ENCODE data around the gene TMEM158.
A peak's percentile ranks its signal among the peaks of the same experiment; 100 is the strongest.

Gene TMEM158

GRCh38 chr3:45232521-45232920 lies 6.4 kb upstream of the TMEM158 start:
- Histone ChIP-seq H3K36me3 (ENCODE audit: insufficient read depth, low read length) (no peaks in the 10 kb centered on the region), H3K4me1 (ENCODE audit: insufficient read depth, low read length) (no peaks in the 10 kb centered on the region), H3K27ac (ENCODE audit: low read length) (no peak overlapping the region), H3K4me3 (ENCODE audit: low read depth in 1 of 2, low read length in 2 of 2) (no peak overlapping the region), H3K27me3 (ENCODE audit: insufficient read depth, low read length, poor library complexity) (peaks cover 48% of the 10 kb centered on the region), H3K79me2 (ENCODE audit: insufficient read depth, low read length) (no peaks in the 10 kb centered on the region), H2AFZ (ENCODE audit: low read depth, low read length) (no peak overlapping the region), H3K4me2 (ENCODE audit: insufficient read depth, low read length) (no peak overlapping the region), H3K9me3 (ENCODE audit: insufficient read depth, low read length, severe bottlenecking) (no peaks in the 10 kb centered on the region), H4K20me1 (ENCODE audit: insufficient read depth, low read length) (no peaks in the 10 kb centered on the region), H3K9ac (ENCODE audit: low read depth, low read length) (no peak overlapping the region)
- no peak for DNase-seq
- ATAC-seq (ENCODE audit: insufficient read depth, low read depth), result no peak
- no peak for TF ChIP-seq EZH2 (IDR thresholded peaks at IDR 0.05; ENCODE audit: borderline replicate concordance, low read depth, low read length, severe bottlenecking)

DNA sequence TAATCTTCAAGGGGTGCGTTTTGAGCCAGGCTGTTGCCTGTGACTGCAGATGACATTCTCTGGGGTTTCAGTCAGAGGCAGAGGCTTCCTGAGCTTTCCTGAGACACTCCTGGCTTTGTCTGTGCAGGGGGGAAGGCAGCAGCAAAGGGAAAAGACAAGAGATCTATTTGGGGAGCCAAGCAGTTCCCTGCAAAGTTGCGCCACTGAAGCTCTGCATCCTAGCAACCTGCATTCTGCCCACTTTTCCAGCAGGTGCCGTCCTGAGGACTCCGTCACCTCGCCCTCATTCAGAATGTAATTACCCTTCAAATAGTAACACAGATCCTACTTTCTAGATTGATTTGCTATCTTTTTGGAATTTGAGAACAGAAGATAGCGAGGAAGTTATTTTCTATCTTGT lies 1.9 kb upstream of the TMEM158 start:
- Histone ChIP-seq H3K27me3 (ENCODE audit: insufficient read depth, low read length, poor library complexity) (peaks cover 86% of the 10 kb centered on the region), H3K36me3 (ENCODE audit: insufficient read depth, low read length) (no peaks in the 10 kb centered on the region), H3K4me3 (ENCODE audit: low read depth in 1 of 2, low read length in 2 of 2) (no peak overlapping the region), H3K4me1 (ENCODE audit: insufficient read depth, low read length) (peaks cover 18% of the 10 kb centered on the region), H3K4me2 (ENCODE audit: insufficient read depth, low read length) (no peak overlapping the region), H3K9ac (ENCODE audit: low read depth, low read length) (no peak overlapping the region), H3K9me3 (ENCODE audit: insufficient read depth, low read length, severe bottlenecking) (no peaks in the 10 kb centered on the region), H3K27ac (ENCODE audit: low read length) (no peak overlapping the region), H3K79me2 (ENCODE audit: insufficient read depth, low read length) (no peaks in the 10 kb centered on the region), H2AFZ (ENCODE audit: low read depth, low read length) (no peak overlapping the region), H4K20me1 (ENCODE audit: insufficient read depth, low read length) (peaks cover 6% of the 10 kb centered on the region)
- DNase-seq (no peak), ATAC-seq (ENCODE audit: insufficient read depth, low read depth) (no peak)
- TF ChIP-seq, protein P1, sequence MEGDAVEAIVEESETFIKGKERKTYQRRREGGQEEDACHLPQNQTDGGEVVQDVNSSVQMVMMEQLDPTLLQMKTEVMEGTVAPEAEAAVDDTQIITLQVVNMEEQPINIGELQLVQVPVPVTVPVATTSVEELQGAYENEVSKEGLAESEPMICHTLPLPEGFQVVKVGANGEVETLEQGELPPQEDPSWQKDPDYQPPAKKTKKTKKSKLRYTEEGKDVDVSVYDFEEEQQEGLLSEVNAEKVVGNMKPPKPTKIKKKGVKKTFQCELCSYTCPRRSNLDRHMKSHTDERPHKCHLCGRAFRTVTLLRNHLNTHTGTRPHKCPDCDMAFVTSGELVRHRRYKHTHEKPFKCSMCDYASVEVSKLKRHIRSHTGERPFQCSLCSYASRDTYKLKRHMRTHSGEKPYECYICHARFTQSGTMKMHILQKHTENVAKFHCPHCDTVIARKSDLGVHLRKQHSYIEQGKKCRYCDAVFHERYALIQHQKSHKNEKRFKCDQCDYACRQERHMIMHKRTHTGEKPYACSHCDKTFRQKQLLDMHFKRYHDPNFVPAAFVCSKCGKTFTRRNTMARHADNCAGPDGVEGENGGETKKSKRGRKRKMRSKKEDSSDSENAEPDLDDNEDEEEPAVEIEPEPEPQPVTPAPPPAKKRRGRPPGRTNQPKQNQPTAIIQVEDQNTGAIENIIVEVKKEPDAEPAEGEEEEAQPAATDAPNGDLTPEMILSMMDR (IDR thresholded peaks at IDR 0.05; ENCODE audit: borderline replicate concordance, extremely low read depth, low read length, poor library complexity, severe bottlenecking), result no peak
- TF ChIP-seq EZH2 (IDR thresholded peaks at IDR 0.05; ENCODE audit: borderline replicate concordance, low read depth, low read length, severe bottlenecking), result no peak

DNA sequence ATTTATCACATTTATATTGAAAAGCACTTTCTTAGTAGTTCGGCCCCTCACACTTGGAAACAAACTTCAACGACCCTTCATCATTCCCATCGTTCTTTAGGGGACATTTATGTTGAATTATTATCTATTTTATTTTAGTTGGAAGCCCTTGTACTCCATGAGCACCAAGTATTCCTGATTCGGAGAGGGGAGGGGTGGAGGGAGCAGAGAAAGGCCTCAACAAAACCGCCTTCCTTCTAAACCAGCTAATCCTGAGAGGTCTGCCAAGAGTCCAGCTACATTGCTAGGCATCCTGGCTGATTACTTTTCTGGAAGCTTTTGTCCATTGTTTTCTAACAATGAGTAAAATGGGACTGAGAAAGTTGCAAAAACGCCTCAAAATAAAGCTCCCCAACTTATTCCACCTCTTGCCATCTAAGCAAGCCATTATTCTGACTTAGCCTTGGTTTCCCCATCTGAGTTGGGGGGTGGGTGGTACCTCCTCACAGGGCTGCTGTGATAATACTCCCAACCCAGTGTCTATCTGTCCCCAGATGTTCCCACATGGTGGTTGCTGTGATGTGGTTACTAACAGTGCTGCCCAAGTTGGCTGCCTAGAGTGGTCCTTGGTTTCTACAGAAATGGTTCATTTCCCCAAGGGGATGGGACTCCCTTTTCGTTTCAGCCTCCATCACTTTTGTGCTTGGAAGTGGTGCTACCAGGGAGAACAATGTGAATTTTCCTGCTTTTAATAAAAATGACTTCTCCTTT lies 1.2 kb upstream of the TMEM158 start:
- H3K79me2 ChIP-seq (ENCODE audit: insufficient read depth, low read length), result no peaks in the 10 kb centered on the region
- 0 out of 2 replicates have a peak overlapping the region, but pooled peaks have one; percentile 85 for H3K4me2 ChIP-seq (ENCODE audit: insufficient read depth, low read length)
- H3K4me1 ChIP-seq (ENCODE audit: insufficient read depth, low read length), result peaks cover 18% of the 10 kb centered on the region
- no peak overlapping the region for H3K9ac ChIP-seq (ENCODE audit: low read depth, low read length)
- H2AFZ ChIP-seq (ENCODE audit: low read depth, low read length), result no peak overlapping the region
- peaks cover 6% of the 10 kb centered on the region for H4K20me1 ChIP-seq (ENCODE audit: insufficient read depth, low read length)
- peak; percentile 21 for DNase-seq
- no peak overlapping the region for H3K4me3 ChIP-seq (ENCODE audit: low read depth in 1 of 2, low read length in 2 of 2)
- H3K27me3 ChIP-seq (ENCODE audit: insufficient read depth, low read length, poor library complexity), result peaks cover 87% of the 10 kb centered on the region
- ATAC-seq (ENCODE audit: insufficient read depth, low read depth), result no peak
- no peak overlapping the region for H3K27ac ChIP-seq (ENCODE audit: low read length)
- H3K9me3 ChIP-seq (ENCODE audit: insufficient read depth, low read length, severe bottlenecking), result no peaks in the 10 kb centered on the region
- H3K36me3 ChIP-seq (ENCODE audit: insufficient read depth, low read length), result no peaks in the 10 kb centered on the region
- TF ChIP-seq EZH2 (IDR thresholded peaks at IDR 0.05; ENCODE audit: borderline replicate concordance, low read depth, low read length, severe bottlenecking), result no peak
- TF ChIP-seq, protein P1 (IDR thresholded peaks at IDR 0.05; ENCODE audit: borderline replicate concordance, extremely low read depth, low read length, poor library complexity, severe bottlenecking), result no peak

GRCh38 chr3:45225465-45226205 lies 452 bp downstream of the TMEM158 start:
- Histone ChIP-seq H3K36me3 (ENCODE audit: insufficient read depth, low read length) (no peaks in the 10 kb centered on the region), H4K20me1 (ENCODE audit: insufficient read depth, low read length) (peaks cover 6% of the 10 kb centered on the region), H3K4me3 (ENCODE audit: low read depth in 1 of 2, low read length in 2 of 2) (peak overlapping the region in 1 of 2 experiments; percentile 56; a peak in 2 of 4 replicates), H3K27me3 (ENCODE audit: insufficient read depth, low read length, poor library complexity) (peaks cover 86% of the 10 kb centered on the region), H3K9me3 (ENCODE audit: insufficient read depth, low read length, severe bottlenecking) (no peaks in the 10 kb centered on the region), H3K9ac (ENCODE audit: low read depth, low read length) (peak overlapping the region; percentile 36; the same call in 1 of the 2 replicates), H3K27ac (ENCODE audit: low read length) (no peak overlapping the region), H2AFZ (ENCODE audit: low read depth, low read length) (0 out of 2 replicates have a peak overlapping the region, but pooled peaks have one; percentile 29), H3K4me2 (ENCODE audit: insufficient read depth, low read length) (peak overlapping the region; percentile 85), H3K79me2 (ENCODE audit: insufficient read depth, low read length) (no peaks in the 10 kb centered on the region), H3K4me1 (ENCODE audit: insufficient read depth, low read length) (peaks cover 18% of the 10 kb centered on the region)
- ATAC-seq (ENCODE audit: insufficient read depth, low read depth) (peak; percentile 71), DNase-seq (peak; percentile 65)
- TF ChIP-seq, protein P1 (IDR thresholded peaks at IDR 0.05; ENCODE audit: borderline replicate concordance, extremely low read depth, low read length, poor library complexity, severe bottlenecking), result no peak
- no peak for TF ChIP-seq EZH2 (IDR thresholded peaks at IDR 0.05; ENCODE audit: borderline replicate concordance, low read depth, low read length, severe bottlenecking)

Measured in DND-41 (cell line).